NCI-H2196 (cell line): Measurements from ENCODE around the gene CYP27A1.

ENCODE experiments used
- DNase-seq: peaks from one replicate; lab custom pipeline; 2025; ENCODE audit not compliant: unreplicated experiment; lab: John Stamatoyannopoulos, UW

CYP27A1 gene

GRCh38 chr2:218857371-218858137 lies 75.6 kb downstream of the CYP27A1 start:
- DNase-seq, result no peak

GRCh38 chr2:218858138-218858445 lies 76.1 kb downstream of the CYP27A1 start:
- DNase-seq, result no peak

- DNase-seq, result no peak
Measured at GRCh38 chr2:218858671-218859555, 77.0 kb downstream of the CYP27A1 start.

GRCh38 chr2:218859556-218859987 lies 77.6 kb downstream of the CYP27A1 start, which contains the start of gene WNT6:
TSS of gene WNT6 (plus strand) at chr2:218859805. CDS start at chr2:218860038, 233 bp downstream.
- DNase-seq, result no peak

- DNase-seq, result no peak
Measured at GRCh38 chr2:218859988-218860831, 78.3 kb downstream of the CYP27A1 start.

GRCh38 chr2:218860950-218861381 lies 79.0 kb downstream of the CYP27A1 start:
- DNase-seq, result peak; percentile 55

GRCh38 chr2:218861645-218862318 lies 79.8 kb downstream of the CYP27A1 start:
- no peak for DNase-seq

- DNase-seq, result no peak
Measured at GRCh38 chr2:218863021-218863520, 81.1 kb downstream of the CYP27A1 start.
